ENCODE data around the gene ABLIM2.

- TF ChIP-seq EZH2 (IDR thresholded peaks at IDR 0.05; ENCODE audit: low read depth, low read length, severe bottlenecking) (no peak), MAFK (IDR thresholded peaks at IDR 0.05; ENCODE audit: low read depth, low read length) (no peak), CTCF (IDR thresholded peaks at IDR 0.05; ENCODE audit: control extremely low read depth in 1 of 3, insufficient read depth in 1 of 3, low read depth in 1 of 3, low read length in 3 of 3) (no peak), POLR2A (IDR thresholded peaks at IDR 0.05; ENCODE audit: control extremely low read depth in 1 of 2, low read depth in 2 of 2, low read length in 2 of 2) (no peak), SUZ12 (IDR thresholded peaks at IDR 0.05; ENCODE audit: low read length) (no peak)
Observed at GRCh38 chr4:8039853-8040252, 118.8 kb downstream of the ABLIM2 start.

All from H1 (cell line).